GM10248 (cell line): ENCODE results near the gene SEMA7A.

Experiments used
- CTCF ChIA-PET: fragments of 300-600 bp; sonication (Branson Sonifier 250); formaldehyde crosslinking; extraction: SDS; loops from one replicate; lab custom pipeline; 2021; ENCODE audit warnings: antibody characterized with exemption; lab: Yijun Ruan, JAX
- POLR2A ChIA-PET: fragments of 350-650 bp; sonication (Branson Sonifier 250); formaldehyde crosslinking; extraction: SDS; loops from one replicate; lab custom pipeline; 2020; ENCODE audit warnings: antibody characterized with exemption; lab: Yijun Ruan, JAX
- DNase-seq: peaks from one replicate; pipeline ENCODE4 v3.0.0; 2012; ENCODE audit errors: extremely low spot score
- TF ChIP-seq, protein P1 (sequence below): IDR thresholded peaks from 2 replicates; pipeline ENCODE4 v1.5.1; 2012; ENCODE audit warnings: mild to moderate bottlenecking, low read depth; ENCODE audit errors: extremely low read depth, missing control alignments, control extremely low read depth

The SEMA7A gene

DNA sequence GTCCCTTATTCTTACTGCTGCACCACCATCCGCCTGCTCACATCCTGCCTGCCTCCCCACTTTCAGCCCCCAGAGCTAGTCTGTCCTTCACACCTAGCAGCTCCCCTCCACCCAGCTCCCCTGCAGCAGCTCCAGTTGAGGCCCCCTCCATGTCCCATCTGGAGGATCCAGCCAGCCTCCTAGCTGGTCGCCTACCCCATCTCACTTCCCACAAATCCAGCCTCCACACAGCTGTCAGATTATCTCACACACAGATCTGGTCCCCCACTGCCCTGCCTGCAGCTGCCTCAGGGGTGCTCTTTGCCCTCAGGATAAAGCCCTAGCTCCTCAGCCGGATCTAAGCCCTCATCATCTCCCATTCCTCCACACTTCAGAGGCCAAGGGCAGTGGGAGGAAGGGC, 8.8 kb upstream of the SEMA7A start:
- no peak for DNase-seq
- CTCF ChIA-PET: interaction anchor here (0.7 to 33.1 kb wide), 9 partner anchors 10 to 327 kb away, joined by 3 to 827 read pairs (median 5); partner anchors contain the start of genes CYP11A1 and UBL7
- TF ChIP-seq, protein P1, sequence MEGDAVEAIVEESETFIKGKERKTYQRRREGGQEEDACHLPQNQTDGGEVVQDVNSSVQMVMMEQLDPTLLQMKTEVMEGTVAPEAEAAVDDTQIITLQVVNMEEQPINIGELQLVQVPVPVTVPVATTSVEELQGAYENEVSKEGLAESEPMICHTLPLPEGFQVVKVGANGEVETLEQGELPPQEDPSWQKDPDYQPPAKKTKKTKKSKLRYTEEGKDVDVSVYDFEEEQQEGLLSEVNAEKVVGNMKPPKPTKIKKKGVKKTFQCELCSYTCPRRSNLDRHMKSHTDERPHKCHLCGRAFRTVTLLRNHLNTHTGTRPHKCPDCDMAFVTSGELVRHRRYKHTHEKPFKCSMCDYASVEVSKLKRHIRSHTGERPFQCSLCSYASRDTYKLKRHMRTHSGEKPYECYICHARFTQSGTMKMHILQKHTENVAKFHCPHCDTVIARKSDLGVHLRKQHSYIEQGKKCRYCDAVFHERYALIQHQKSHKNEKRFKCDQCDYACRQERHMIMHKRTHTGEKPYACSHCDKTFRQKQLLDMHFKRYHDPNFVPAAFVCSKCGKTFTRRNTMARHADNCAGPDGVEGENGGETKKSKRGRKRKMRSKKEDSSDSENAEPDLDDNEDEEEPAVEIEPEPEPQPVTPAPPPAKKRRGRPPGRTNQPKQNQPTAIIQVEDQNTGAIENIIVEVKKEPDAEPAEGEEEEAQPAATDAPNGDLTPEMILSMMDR: no peak
- POLR2A ChIA-PET: interaction anchor here (0.6 to 1.2 kb wide), 2 partner anchors 25 to 57 kb away, joined by 4 to 8 read pairs; no protein-coding TSS in a partner anchor

DNA sequence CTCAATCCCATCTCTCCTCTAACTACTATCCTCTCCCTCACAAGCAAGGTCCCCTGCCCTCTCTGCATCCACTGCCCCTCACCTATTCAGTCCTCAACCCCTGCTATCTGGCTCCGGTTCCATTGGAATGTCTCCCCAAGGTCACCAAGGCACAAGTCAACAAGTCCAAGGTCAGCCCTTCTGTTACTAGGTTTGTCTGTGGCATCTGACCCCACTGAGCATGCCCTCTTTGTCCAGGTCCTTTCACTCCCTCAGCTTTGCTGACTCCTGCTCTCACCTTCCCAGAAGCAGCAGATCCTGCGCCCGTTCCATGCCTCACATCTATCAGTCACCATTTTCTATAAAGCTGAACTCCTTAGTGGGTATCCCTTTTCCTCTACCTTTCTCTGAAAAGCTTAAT, 8.3 kb upstream of the SEMA7A start:
- no peak for DNase-seq
- TF ChIP-seq, protein P1: no peak
- POLR2A ChIA-PET: interaction anchor here (0.6 to 1.2 kb wide), 3 partner anchors 25 to 104 kb away, joined by 3 to 8 read pairs (median 4); no protein-coding TSS in a partner anchor
- CTCF ChIA-PET: interaction anchor here (0.7 to 33.1 kb wide), 8 partner anchors 11 to 327 kb away, joined by 3 to 827 read pairs (median 4); partner anchors contain the start of gene CYP11A1

DNA sequence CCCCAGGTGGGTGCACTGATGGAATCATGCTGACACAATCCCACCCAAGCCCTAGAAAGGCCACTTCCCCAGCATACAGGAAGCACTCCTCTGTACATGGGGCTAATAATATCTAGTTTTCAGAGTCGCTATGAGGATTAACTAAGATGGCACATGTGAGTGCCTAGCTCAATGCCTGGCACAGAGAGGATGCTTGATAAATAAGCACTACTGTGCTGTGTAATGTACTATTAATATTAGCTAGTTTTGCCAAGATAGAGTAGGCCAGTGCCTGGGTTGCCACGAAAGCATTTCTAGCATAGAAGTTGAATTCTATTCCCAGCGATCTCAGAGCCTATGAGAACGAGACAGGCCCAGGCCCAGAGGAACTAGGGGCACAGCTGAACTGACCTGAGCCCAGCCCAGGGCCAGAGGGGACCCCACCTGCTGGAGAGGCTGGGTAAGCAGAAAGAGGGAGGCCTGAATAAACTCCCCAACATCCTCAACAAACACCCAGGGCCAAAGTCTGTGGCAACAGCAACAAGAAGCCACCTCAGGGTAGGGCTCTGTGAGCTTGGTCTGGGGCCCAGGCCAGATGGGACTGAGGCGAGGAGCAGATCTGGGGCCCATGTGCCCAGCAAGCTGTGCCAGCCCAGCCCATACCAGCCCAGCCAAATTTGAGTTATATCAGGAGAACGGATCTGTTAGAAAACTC, 7.6 kb upstream of the SEMA7A start:
- POLR2A ChIA-PET: interaction anchor here (0.6 kb wide), 1 partner anchor 105 kb away, joined by 3 read pairs; no protein-coding TSS in a partner anchor
- DNase-seq: no peak
- CTCF ChIA-PET: interaction anchor here (0.7 to 33.1 kb wide), 10 partner anchors 10 to 194 kb away, joined by 3 to 827 read pairs (median 6); partner anchors contain the start of gene CYP11A1
- TF ChIP-seq, protein P1: no peak

DNA sequence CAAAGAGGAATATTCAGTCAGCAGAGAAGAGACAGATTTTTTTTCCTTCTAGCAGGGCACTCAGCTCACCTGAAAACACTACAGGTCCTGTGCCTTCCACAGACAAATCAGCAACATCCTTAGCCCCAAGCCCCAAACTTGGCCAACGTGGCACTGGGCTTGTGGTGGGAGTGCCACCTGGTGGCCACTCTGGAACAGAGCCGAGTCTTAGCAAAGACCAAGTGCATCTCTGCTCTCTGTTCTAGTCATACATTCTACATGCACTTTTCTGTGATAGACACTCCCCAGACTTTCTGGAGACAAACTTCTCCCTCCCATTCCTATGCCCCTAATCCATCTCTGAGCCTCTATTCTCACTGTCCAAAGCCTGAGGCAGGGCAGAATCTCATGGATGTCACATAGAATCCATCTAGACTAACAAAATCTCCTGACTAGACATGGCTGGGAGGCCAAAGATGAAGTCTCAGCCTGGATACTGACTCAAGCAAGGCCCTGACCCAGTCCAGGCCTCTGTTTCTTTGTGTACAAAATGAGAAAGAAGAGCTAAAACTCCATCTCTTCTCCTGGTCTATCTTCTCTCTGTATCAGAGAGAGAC, 5.1 kb upstream of the SEMA7A start:
- ChIA-PET POLR2A (no interaction called here), CTCF (interaction anchor here (0.8 to 33.1 kb wide), 19 partner anchors 10 to 332 kb away, joined by 3 to 827 read pairs (median 8); partner anchors contain the start of genes CYP11A1 and UBL7)
- DNase-seq: peak; percentile 83
- TF ChIP-seq, protein P1: peak; percentile 94

DNA sequence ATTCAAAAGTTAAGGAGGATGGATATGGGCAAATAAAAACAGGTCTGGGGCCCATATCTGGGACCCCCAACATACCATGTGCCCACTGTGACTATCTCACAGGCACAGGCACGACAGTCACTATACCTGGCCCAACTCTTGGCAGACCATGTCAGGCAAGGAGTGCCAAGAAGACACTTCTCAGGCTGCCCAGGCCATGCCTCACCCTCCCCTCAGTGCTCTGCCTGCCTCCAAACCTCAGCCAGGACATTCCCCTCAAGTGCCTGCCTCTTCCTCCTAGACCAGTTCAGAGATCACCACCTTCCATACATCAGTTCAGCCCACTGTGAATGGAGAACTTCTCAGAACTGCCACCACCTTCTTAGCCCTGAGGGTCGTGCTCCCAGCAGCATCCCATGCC, 4.4 kb upstream of the SEMA7A start:
- CTCF ChIA-PET: interaction anchor here (0.8 to 33.1 kb wide), 11 partner anchors 10 to 333 kb away, joined by 4 to 827 read pairs (median 19); partner anchors contain the start of genes CYP11A1 and UBL7
- TF ChIP-seq, protein P1: no peak
- POLR2A ChIA-PET: no interaction called here
- no peak for DNase-seq
